ENCODE data around the gene RNF8. TPM values are rescaled to one million over a fixed set of nuclear protein-coding genes. Genes with fewer than 3 reads are reported as not detected.

The RNF8 gene
- total and polyA plus RNA-seq, 2 donors = 12.5 to 16.9 TPM

GRCh38 chr6:37347670-37348111 lies 6.1 kb upstream of the RNF8 start:
- H3K27ac ChIP-seq (ENCODE audit: low read depth in 1 of 2, low read length in 1 of 2) = no peak overlapping the region
- peaks cover 0 to 2% of the 10 kb centered on the region in 2 donors for H3K4me1 ChIP-seq (ENCODE audit: control insufficient read depth in 2 of 2, insufficient read depth in 2 of 2, low read length in 2 of 2)
- WGBS = 97% methylated on average over 4 of the region's 4 CpGs
- H3K36me3 ChIP-seq (ENCODE audit: control insufficient read depth in 2 of 2, insufficient read depth in 2 of 2, low read length in 1 of 2) = no peaks in the 10 kb centered on the region
- peaks cover 0 to 3% of the 10 kb centered on the region in 2 donors for H3K9me3 ChIP-seq (ENCODE audit: control insufficient read depth in 2 of 2, insufficient read depth in 1 of 2, low read length in 1 of 2)
- DNase-seq (ENCODE audit: low read depth in 6 of 9, low spot score in 9 of 9) = no peak
- H3K27me3 ChIP-seq (ENCODE audit: control insufficient read depth in 2 of 2, insufficient read depth in 1 of 2, low read length in 1 of 2) = no peaks in the 10 kb centered on the region
- H3K4me3 ChIP-seq (ENCODE audit: low read length in 2 of 2) = no peak overlapping the region

DNA sequence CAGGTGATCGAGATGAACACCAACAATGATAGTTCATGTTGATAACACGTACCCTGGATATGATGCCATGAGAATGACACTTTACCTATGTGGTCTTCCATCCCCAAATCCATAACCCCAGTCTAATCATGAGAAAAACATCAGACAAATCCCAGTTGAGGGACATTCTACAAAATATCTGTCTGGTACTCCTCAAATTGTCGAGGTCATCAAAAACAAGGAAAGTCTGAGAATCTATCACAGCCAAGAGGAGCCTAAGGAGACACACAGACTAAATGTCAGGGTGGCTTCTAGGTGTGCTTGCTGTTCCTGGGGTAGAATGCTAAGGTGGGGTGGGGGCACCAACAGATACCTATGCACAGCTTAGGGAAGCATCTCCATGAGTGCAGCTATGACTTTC lies 2.8 kb upstream of the RNF8 start:
- Histone ChIP-seq H3K36me3 (ENCODE audit: control insufficient read depth in 2 of 2, insufficient read depth in 2 of 2, low read length in 1 of 2) (no peaks in the 10 kb centered on the region), H3K4me1 (ENCODE audit: control insufficient read depth in 2 of 2, insufficient read depth in 2 of 2, low read length in 2 of 2) (peaks cover 4 to 5% of the 10 kb centered on the region in 2 donors), H3K9me3 (ENCODE audit: control insufficient read depth in 2 of 2, insufficient read depth in 1 of 2, low read length in 1 of 2) (peaks cover 0 to 3% of the 10 kb centered on the region in 2 donors), H3K27me3 (ENCODE audit: control insufficient read depth in 2 of 2, insufficient read depth in 1 of 2, low read length in 1 of 2) (peaks cover 0 to 9% of the 10 kb centered on the region in 2 donors), H3K27ac (ENCODE audit: low read depth in 1 of 2, low read length in 1 of 2) (no peak overlapping the region), H3K4me3 (ENCODE audit: low read length in 2 of 2) (no peak overlapping the region)
- no peak for DNase-seq (ENCODE audit: low read depth in 6 of 9, low spot score in 9 of 9)
- 96% methylated on average over 3 of the region's 3 CpGs for whole genome bisulfite sequencing

DNA sequence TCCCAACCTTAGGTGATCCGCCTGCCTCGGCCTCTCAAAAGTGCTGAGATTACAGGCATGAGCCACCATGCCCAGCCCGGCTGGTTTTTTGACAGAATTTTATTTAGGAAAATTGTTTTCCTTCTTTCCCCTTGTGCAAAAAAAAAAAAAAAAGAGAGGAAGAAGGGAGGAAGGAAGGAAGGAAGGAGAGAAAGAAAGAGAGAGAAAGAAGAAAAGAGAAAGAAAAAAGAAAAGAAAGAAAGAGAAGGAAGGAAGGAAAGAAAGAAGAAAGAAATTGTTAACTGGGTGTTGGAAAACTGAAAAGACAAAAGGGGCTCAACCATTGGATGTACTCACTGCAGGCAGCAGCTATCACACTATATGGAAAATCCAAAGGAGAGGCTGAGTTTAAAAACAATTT lies 1.4 kb upstream of the RNF8 start:
- DNase-seq (ENCODE audit: low read depth in 6 of 9, low spot score in 9 of 9) = no peak
- peaks cover 0 to 9% of the 10 kb centered on the region in 2 donors for H3K27me3 ChIP-seq (ENCODE audit: control insufficient read depth in 2 of 2, insufficient read depth in 1 of 2, low read length in 1 of 2)
- no peaks in the 10 kb centered on the region for H3K9me3 ChIP-seq (ENCODE audit: control insufficient read depth in 2 of 2, insufficient read depth in 1 of 2, low read length in 1 of 2)
- no peak overlapping the region for H3K4me3 ChIP-seq (ENCODE audit: low read length in 2 of 2)
- H3K27ac ChIP-seq (ENCODE audit: low read depth in 1 of 2, low read length in 1 of 2) = no peak overlapping the region
- H3K36me3 ChIP-seq (ENCODE audit: control insufficient read depth in 2 of 2, insufficient read depth in 2 of 2, low read length in 1 of 2) = no peaks in the 10 kb centered on the region
- 98% methylated on average over 3 of the region's 3 CpGs for WGBS
- H3K4me1 ChIP-seq (ENCODE audit: control insufficient read depth in 2 of 2, insufficient read depth in 2 of 2, low read length in 2 of 2) = peaks cover 4 to 5% of the 10 kb centered on the region in 2 donors

DNA sequence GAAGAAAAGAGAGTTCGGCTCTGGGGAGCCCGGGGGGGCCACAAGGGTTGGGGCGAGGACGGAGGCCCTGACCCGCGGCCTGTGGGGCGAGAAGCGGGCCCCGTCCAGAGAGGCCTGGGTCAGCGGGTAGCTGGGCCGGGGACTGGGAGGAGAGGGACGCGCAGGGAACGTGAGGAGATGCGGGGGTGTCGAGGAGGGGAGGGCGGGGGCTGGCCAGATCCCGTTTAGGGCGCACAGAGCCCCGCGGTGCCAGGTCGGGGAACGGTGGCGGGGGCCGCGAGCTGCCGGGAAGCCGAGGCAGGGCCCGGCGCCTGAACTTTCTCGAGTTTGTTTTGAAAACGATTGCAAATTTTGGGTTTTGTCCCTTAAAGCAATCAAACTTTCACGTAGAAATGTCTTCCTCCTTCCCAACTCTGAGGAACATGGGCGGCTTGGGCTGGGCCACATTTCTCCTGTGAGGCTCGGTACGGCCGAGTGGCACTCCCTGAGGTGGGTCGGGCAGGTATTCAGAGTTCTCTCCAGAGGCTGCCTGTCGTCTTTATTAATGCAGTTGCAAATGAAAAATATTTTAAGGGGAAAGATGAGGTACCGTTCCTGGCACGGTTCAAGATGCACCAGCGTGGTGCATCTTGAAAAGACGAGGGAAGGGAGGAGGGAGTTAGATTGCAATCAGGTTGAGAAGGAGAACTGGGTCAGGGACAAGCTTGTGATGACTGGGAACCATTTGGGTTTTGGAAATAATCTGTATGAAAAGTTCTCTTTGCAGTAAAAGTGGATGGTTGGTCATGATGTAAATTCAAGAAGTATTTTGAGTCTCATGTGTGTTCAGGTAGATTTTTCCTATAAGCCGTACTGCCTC lies 972 bp downstream of the RNF8 start:
- H3K4me3 ChIP-seq (ENCODE audit: low read length in 2 of 2) = peak overlapping the region; percentile 89 to 94
- peaks cover 4 to 5% of the 10 kb centered on the region in 2 donors for H3K4me1 ChIP-seq (ENCODE audit: control insufficient read depth in 2 of 2, insufficient read depth in 2 of 2, low read length in 2 of 2)
- 6% methylated on average over 44 of the region's 44 CpGs for WGBS
- H3K36me3 ChIP-seq (ENCODE audit: control insufficient read depth in 2 of 2, insufficient read depth in 2 of 2, low read length in 1 of 2) = no peaks in the 10 kb centered on the region
- no peaks in the 10 kb centered on the region for H3K9me3 ChIP-seq (ENCODE audit: control insufficient read depth in 2 of 2, insufficient read depth in 1 of 2, low read length in 1 of 2)
- H3K27ac ChIP-seq (ENCODE audit: low read depth in 1 of 2, low read length in 1 of 2) = no peak overlapping the region
- DNase-seq (ENCODE audit: low read depth in 6 of 9, low spot score in 9 of 9) = peak in 1 of 9 donors; percentile 18
- peaks cover 0 to 9% of the 10 kb centered on the region in 2 donors for H3K27me3 ChIP-seq (ENCODE audit: control insufficient read depth in 2 of 2, insufficient read depth in 1 of 2, low read length in 1 of 2)

DNA sequence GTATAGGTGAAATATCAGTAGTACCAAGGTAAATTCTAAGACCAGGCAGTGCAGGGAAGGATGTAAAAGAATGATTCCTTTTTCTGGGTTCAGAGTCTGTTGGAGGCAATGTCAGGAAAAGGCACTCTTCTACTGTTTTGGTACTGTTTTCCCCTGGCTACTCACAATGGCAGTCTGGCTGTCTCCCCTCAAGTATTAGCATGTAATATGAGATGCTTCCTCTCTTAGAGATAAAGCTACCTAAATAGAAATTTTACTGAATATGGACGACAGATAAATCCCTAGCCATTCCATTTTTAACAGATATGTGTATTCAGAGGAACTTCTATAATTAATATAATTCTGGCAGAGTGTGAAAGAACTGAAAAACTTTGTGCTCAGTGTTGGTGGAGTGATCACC lies 3.5 kb downstream of the RNF8 start:
- Histone ChIP-seq H3K4me3 (ENCODE audit: low read length in 2 of 2) (no peak overlapping the region), H3K27ac (ENCODE audit: low read depth in 1 of 2, low read length in 1 of 2) (no peak overlapping the region), H3K36me3 (ENCODE audit: control insufficient read depth in 2 of 2, insufficient read depth in 2 of 2, low read length in 1 of 2) (peaks cover 0 to 16% of the 10 kb centered on the region in 2 donors), H3K9me3 (ENCODE audit: control insufficient read depth in 2 of 2, insufficient read depth in 1 of 2, low read length in 1 of 2) (no peaks in the 10 kb centered on the region), H3K4me1 (ENCODE audit: control insufficient read depth in 2 of 2, insufficient read depth in 2 of 2, low read length in 2 of 2) (peaks cover 5 to 8% of the 10 kb centered on the region in 2 donors), H3K27me3 (ENCODE audit: control insufficient read depth in 2 of 2, insufficient read depth in 1 of 2, low read length in 1 of 2) (peaks cover 0 to 9% of the 10 kb centered on the region in 2 donors)
- 86% methylated on average over 1 of the region's 1 CpG for WGBS
- no peak for DNase-seq (ENCODE audit: low read depth in 6 of 9, low spot score in 9 of 9)

GRCh38 chr6:37357860-37358259 lies 4.1 kb downstream of the RNF8 start:
- Histone ChIP-seq H3K27me3 (ENCODE audit: control insufficient read depth in 2 of 2, insufficient read depth in 1 of 2, low read length in 1 of 2) (peaks cover 0 to 9% of the 10 kb centered on the region in 2 donors), H3K4me3 (ENCODE audit: low read length in 2 of 2) (no peak overlapping the region), H3K36me3 (ENCODE audit: control insufficient read depth in 2 of 2, insufficient read depth in 2 of 2, low read length in 1 of 2) (peaks cover 0 to 17% of the 10 kb centered on the region in 2 donors), H3K9me3 (ENCODE audit: control insufficient read depth in 2 of 2, insufficient read depth in 1 of 2, low read length in 1 of 2) (no peaks in the 10 kb centered on the region), H3K27ac (ENCODE audit: low read depth in 1 of 2, low read length in 1 of 2) (no peak overlapping the region), H3K4me1 (ENCODE audit: control insufficient read depth in 2 of 2, insufficient read depth in 2 of 2, low read length in 2 of 2) (peaks cover 5 to 12% of the 10 kb centered on the region in 2 donors)
- 98% methylated on average over 2 of the region's 2 CpGs for WGBS
- no peak for DNase-seq (ENCODE audit: low read depth in 6 of 9, low spot score in 9 of 9)

- WGBS = 85% methylated on average over 3 of the region's 3 CpGs
- Histone ChIP-seq H3K36me3 (ENCODE audit: control insufficient read depth in 2 of 2, insufficient read depth in 2 of 2, low read length in 1 of 2) (peaks cover 0 to 22% of the 10 kb centered on the region in 2 donors), H3K27ac (ENCODE audit: low read depth in 1 of 2, low read length in 1 of 2) (no peak overlapping the region), H3K4me3 (ENCODE audit: low read length in 2 of 2) (no peak overlapping the region), H3K9me3 (ENCODE audit: control insufficient read depth in 2 of 2, insufficient read depth in 1 of 2, low read length in 1 of 2) (no peaks in the 10 kb centered on the region), H3K4me1 (ENCODE audit: control insufficient read depth in 2 of 2, insufficient read depth in 2 of 2, low read length in 2 of 2) (peaks cover 5 to 15% of the 10 kb centered on the region in 2 donors), H3K27me3 (ENCODE audit: control insufficient read depth in 2 of 2, insufficient read depth in 1 of 2, low read length in 1 of 2) (peaks cover 0 to 9% of the 10 kb centered on the region in 2 donors)
- no peak for DNase-seq (ENCODE audit: low read depth in 6 of 9, low spot score in 9 of 9)
Observed at GRCh38 chr6:37359039-37359438, 5.3 kb downstream of the RNF8 start.

GRCh38 chr6:37362101-37362828 lies 8.5 kb downstream of the RNF8 start:
- peak in 1 of 9 donors; percentile 16 for DNase-seq (ENCODE audit: low read depth in 6 of 9, low spot score in 9 of 9)
- Histone ChIP-seq H3K36me3 (ENCODE audit: control insufficient read depth in 2 of 2, insufficient read depth in 2 of 2, low read length in 1 of 2) (peaks cover 2 to 22% of the 10 kb centered on the region in 2 donors), H3K9me3 (ENCODE audit: control insufficient read depth in 2 of 2, insufficient read depth in 1 of 2, low read length in 1 of 2) (no peaks in the 10 kb centered on the region), H3K27ac (ENCODE audit: low read depth in 1 of 2, low read length in 1 of 2) (no peak overlapping the region), H3K4me3 (ENCODE audit: low read length in 2 of 2) (no peak overlapping the region), H3K4me1 (ENCODE audit: control insufficient read depth in 2 of 2, insufficient read depth in 2 of 2, low read length in 2 of 2) (peaks cover 0 to 11% of the 10 kb centered on the region in 2 donors), H3K27me3 (ENCODE audit: control insufficient read depth in 2 of 2, insufficient read depth in 1 of 2, low read length in 1 of 2) (no peaks in the 10 kb centered on the region)
- WGBS = 55% methylated on average over 2 of the region's 2 CpGs

- H3K27ac ChIP-seq (ENCODE audit: low read depth in 1 of 2, low read length in 1 of 2) = no peak overlapping the region
- H3K27me3 ChIP-seq (ENCODE audit: control insufficient read depth in 2 of 2, insufficient read depth in 1 of 2, low read length in 1 of 2) = no peaks in the 10 kb centered on the region
- 67% methylated on average over 2 of the region's 2 CpGs for WGBS
- no peaks in the 10 kb centered on the region for H3K9me3 ChIP-seq (ENCODE audit: control insufficient read depth in 2 of 2, insufficient read depth in 1 of 2, low read length in 1 of 2)
- peaks cover 11 to 42% of the 10 kb centered on the region in 2 donors for H3K36me3 ChIP-seq (ENCODE audit: control insufficient read depth in 2 of 2, insufficient read depth in 2 of 2, low read length in 1 of 2)
- peaks cover 0 to 11% of the 10 kb centered on the region in 2 donors for H3K4me1 ChIP-seq (ENCODE audit: control insufficient read depth in 2 of 2, insufficient read depth in 2 of 2, low read length in 2 of 2)
- DNase-seq (ENCODE audit: low read depth in 6 of 9, low spot score in 9 of 9) = no peak
- no peak overlapping the region for H3K4me3 ChIP-seq (ENCODE audit: low read length in 2 of 2)
Observed at GRCh38 chr6:37365791-37366190, 12.0 kb downstream of the RNF8 start.

Measured in thymus (tissue), 11 donors.